A549 treated with Hydrocortisone at 1 μM for 4 hours (cell line): ENCODE measurements around the gene RFC3. TPM values are rescaled to one million over a fixed set of nuclear protein-coding genes. Genes with fewer than 3 reads are reported as not detected.

Source experiments
- total RNA-seq: library from RNA; stranded (reverse); fragments of 200-300 nt; extraction: Qiagen RNA extraction; gene quantifications from 5 replicates; pipeline ENCODE4 v1.2.3, GENCODE V29; 2022

The RFC3 gene, protein sequence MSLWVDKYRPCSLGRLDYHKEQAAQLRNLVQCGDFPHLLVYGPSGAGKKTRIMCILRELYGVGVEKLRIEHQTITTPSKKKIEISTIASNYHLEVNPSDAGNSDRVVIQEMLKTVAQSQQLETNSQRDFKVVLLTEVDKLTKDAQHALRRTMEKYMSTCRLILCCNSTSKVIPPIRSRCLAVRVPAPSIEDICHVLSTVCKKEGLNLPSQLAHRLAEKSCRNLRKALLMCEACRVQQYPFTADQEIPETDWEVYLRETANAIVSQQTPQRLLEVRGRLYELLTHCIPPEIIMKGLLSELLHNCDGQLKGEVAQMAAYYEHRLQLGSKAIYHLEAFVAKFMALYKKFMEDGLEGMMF
- 26.3 to 33.5 TPM (median 30.4 TPM) in 5 replicates for total RNA-seq

DNA sequence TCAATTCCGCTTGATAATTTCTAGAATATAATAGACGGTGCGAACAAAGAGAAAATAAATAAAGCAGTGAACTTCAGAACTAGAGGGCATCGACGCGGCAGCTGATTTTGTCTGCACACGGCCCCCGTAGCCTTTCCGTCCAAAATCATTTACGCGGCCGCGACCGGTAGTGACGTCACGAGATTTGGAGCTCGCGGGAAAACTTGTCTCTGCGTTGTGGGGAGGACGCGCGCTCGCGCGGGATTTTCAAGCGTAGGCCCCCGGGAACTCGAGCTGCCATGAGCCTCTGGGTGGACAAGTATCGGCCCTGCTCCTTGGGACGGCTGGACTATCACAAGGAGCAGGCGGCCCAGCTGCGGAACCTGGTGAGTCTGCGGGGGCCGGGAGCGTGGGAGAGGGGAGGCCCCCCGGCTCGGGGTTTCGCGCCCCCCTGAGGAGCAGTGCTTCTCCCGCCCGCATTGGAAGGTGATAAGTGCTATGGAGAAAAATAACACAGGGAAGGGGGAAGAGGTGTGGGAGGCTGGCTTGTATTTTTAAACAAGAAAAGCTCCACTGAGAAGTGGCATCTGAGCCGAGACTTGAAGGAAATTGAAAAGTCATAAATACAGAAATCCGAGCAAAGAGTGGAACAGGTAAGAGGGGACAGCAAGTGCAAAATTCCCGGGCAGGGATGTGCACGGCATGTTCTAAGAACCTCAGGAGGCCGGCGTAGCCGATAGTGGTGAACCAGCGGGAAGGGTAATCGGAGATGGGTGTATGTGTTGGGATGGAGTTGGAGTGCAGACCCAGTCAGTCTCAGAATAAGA is at the start of gene RFC3:
TSS of gene RFC3 (plus strand) at position 249 of the 806 bp plus-strand sequence. CDS start at position 279, 30 bp downstream.

